Omental fat pad (tissue), 4 donors: ENCODE data around the gene EXT2. TPM values are rescaled to one million over a fixed set of nuclear protein-coding genes. Genes with fewer than 3 reads are reported as not detected.

ENCODE experiments used
- ATAC-seq: fragments of 150-250 bp; one replicate; pipeline ENCODE4 v1.9.1; 2016; ENCODE audit warnings: mild to moderate bottlenecking, moderate library complexity; ENCODE audit not compliant: low FRiP score
- DNase-seq: peaks from one replicate; pipeline ENCODE4 v3.0.0-alpha.2; 2019; ENCODE audit warnings: low spot score
- total RNA-seq, 4 donors: library from RNA; depleted of rRNA; stranded (reverse); fragments of >200 nt; gene quantifications; one replicate each; pipeline ENCODE4 v1.1.0, GENCODE V29; 2016
- TF ChIP-seq, protein P1 (sequence below), 3 donors: fragments of 450-650 bp; IDR thresholded peaks; one replicate each; pipeline ENCODE4 v1.5.1; 2016 to 2017; ENCODE audit warnings: antibody characterized with exemption in 3 of 3, mild to moderate bottlenecking in 3 of 3, moderate library complexity in 2 of 3

Gene EXT2
- total RNA-seq, 4 donors from 2014 or later, result 60.5 to 91.0 (median 76.1) TPM

GRCh38 chr11:44282620-44283019 lies 187.1 kb downstream of the EXT2 start:
- ATAC-seq, result no peak
- no peak for DNase-seq
- TF ChIP-seq, protein P1, sequence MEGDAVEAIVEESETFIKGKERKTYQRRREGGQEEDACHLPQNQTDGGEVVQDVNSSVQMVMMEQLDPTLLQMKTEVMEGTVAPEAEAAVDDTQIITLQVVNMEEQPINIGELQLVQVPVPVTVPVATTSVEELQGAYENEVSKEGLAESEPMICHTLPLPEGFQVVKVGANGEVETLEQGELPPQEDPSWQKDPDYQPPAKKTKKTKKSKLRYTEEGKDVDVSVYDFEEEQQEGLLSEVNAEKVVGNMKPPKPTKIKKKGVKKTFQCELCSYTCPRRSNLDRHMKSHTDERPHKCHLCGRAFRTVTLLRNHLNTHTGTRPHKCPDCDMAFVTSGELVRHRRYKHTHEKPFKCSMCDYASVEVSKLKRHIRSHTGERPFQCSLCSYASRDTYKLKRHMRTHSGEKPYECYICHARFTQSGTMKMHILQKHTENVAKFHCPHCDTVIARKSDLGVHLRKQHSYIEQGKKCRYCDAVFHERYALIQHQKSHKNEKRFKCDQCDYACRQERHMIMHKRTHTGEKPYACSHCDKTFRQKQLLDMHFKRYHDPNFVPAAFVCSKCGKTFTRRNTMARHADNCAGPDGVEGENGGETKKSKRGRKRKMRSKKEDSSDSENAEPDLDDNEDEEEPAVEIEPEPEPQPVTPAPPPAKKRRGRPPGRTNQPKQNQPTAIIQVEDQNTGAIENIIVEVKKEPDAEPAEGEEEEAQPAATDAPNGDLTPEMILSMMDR (IDR thresholded peaks at IDR 0.05), result no peak

DNA sequence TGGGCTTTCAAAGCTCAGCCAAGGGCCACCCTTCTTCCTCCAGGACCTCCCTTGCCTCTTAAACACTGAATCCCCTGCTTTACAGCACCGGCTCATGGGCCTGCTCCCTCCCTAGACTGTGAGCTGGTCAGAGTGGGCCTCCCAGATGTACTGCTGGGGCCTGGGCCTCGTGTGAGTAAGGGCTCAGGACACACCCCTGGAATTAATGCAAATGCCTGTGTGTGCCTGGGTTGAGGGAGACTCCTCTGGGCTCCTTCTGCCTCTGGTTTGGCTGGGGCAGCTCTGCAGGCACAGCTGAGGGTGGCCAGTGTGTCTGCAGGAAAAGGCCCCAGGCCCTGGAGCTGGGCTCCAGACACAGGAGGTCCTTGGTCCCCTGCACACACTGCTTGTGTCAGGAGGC lies 190.3 kb downstream of the EXT2 start:
- peak; percentile 38 for ATAC-seq
- TF ChIP-seq, protein P1 (IDR thresholded peaks at IDR 0.05), result no peak
- no peak for DNase-seq

- no peak for ATAC-seq
- TF ChIP-seq, protein P1 (IDR thresholded peaks at IDR 0.05), result peak in 2 of 3 donors; percentile 79 to 82
- no peak for DNase-seq
Measured at GRCh38 chr11:44286268-44286880, 190.9 kb downstream of the EXT2 start.

DNA sequence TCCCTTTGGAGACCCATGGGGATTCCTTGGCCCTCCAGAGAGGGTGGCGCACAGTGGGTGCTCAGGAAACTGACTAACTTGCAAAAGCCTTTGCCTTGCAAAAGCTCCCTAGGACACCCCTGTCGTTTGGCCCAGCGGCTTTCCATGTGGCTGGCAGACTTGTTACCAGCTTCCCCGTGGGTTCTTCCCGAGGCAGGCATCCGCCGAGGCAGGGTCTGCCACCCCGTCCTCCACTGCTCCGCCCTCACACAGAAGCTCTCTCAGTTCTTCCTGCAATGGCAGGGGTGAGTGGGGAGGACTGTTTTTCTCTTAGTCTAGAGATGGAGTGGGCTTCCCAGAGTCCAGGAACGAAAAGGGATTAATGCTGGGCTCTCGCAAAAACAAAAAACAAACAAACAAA lies 191.4 kb downstream of the EXT2 start:
- TF ChIP-seq, protein P1 (IDR thresholded peaks at IDR 0.05), result no peak
- DNase-seq, result no peak
- no peak for ATAC-seq

DNA sequence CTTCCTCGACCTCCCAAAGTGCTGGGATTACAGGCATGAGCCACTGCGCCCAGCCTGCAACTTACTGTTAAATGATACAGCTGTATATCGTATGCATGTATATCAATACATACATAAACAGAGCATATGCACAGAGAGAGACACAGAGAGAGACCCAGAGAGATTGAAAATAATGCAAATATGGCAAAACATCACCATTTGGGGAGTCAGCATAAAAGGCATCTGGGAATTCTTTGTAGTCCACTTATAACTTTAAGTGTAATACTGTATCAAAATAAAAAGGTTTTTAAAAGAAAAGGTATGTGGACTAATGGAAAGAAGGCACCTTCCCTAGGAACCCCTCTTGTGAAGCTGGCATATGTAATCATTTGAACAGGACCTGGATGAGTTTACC lies 192.7 kb downstream of the EXT2 start:
- TF ChIP-seq, protein P1 (IDR thresholded peaks at IDR 0.05), result no peak
- DNase-seq (no peak), ATAC-seq (no peak)

- no peak for DNase-seq
- ATAC-seq, result no peak
- TF ChIP-seq, protein P1 (IDR thresholded peaks at IDR 0.05), result no peak
Measured at GRCh38 chr11:44290208-44290607, 194.7 kb downstream of the EXT2 start.

Other genes with a start within 250 kb of the EXT2 start
- gene ALKBH3, start 214.8 kb upstream of the EXT2 start, total RNA-seq, result 10 to 100 TPM; 26.3 to 39.9 (median 29.6) TPM
- gene C11orf96, start 153.0 kb upstream of the EXT2 start, total RNA-seq, result 100 to 1,000 TPM; 127 to 489 (median 243) TPM
- gene ACCSL, start 47.7 kb upstream of the EXT2 start, total RNA-seq, result not detected
- gene ACCS, start 29.4 kb upstream of the EXT2 start, total RNA-seq, result 10 to 100 TPM; 13.8 to 38.0 (median 19.7) TPM
- under 1 TPM in 3 of 4 donors, not detected in 1; 0.09 to 0.32 (median 0.13) TPM for gene ALX4, start 214.5 kb downstream of the EXT2 start, total RNA-seq